ENCODE data around the gene MAGI2.

DNA sequence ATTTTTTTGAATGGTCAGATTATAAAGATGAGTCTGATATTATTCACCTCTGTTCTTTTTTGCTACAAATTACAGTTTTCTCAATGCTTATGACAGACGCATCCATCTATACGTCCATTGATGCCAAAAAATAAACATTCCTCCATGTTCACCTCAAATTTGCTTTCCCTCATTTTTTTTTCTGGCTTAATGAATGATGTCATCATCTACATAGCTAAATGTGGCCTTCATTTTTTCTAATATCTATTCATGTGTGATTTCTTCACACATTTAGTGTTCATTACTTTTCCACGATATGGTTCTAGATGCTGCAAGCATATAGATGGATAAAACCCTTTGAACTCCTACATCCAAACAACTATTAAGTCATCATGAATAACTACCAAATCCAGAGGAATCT, 163.1 kb downstream of the MAGI2 start:
- TF ChIP-seq, protein P1, sequence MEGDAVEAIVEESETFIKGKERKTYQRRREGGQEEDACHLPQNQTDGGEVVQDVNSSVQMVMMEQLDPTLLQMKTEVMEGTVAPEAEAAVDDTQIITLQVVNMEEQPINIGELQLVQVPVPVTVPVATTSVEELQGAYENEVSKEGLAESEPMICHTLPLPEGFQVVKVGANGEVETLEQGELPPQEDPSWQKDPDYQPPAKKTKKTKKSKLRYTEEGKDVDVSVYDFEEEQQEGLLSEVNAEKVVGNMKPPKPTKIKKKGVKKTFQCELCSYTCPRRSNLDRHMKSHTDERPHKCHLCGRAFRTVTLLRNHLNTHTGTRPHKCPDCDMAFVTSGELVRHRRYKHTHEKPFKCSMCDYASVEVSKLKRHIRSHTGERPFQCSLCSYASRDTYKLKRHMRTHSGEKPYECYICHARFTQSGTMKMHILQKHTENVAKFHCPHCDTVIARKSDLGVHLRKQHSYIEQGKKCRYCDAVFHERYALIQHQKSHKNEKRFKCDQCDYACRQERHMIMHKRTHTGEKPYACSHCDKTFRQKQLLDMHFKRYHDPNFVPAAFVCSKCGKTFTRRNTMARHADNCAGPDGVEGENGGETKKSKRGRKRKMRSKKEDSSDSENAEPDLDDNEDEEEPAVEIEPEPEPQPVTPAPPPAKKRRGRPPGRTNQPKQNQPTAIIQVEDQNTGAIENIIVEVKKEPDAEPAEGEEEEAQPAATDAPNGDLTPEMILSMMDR (conservative IDR thresholded peaks at IDR 0.05; ENCODE audit: low read depth, low read length), result no peak
- TF ChIP-seq EZH2 (IDR thresholded peaks at IDR 0.05; ENCODE audit: borderline replicate concordance, low read depth, low read length, poor library complexity, severe bottlenecking), result no peak

All from A673 (cell line).